Neural cell (in vitro differentiated cells): ENCODE measurements around the gene CTNNA2. TPM values are rescaled to one million over a fixed set of nuclear protein-coding genes. Genes with fewer than 3 reads are reported as not detected.

ENCODE experiments used
- H2AFZ ChIP-seq: fragments of 200-600, 300-800 bp; sonication (generic), shearing (Covaris generic); 2 replicates; pipeline ENCODE4 v1.6.0; 2014; ENCODE audit warnings: low read depth, mild to moderate bottlenecking, antibody characterized with exemption, low read length, moderate library complexity
- H3F3A ChIP-seq: fragments of 200-600 bp; shearing (Covaris generic); 2 replicates; pipeline ENCODE4 v1.6.1; 2016; ENCODE audit warnings: mild to moderate bottlenecking, moderate library complexity, mixed read lengths, antibody characterized with exemption, low read length; ENCODE audit not compliant: insufficient read depth, poor library complexity, severe bottlenecking
- H3K27ac ChIP-seq: fragments of 200-600, 300-800 bp; sonication (generic), shearing (Covaris generic); 2 replicates; pipeline ENCODE4 v1.5.1; 2014; ENCODE audit warnings: mild to moderate bottlenecking, low read length, moderate library complexity
- H3K27me3 ChIP-seq: fragments of 300-800, 200-600 bp; sonication (generic), shearing (Covaris generic); 2 replicates; pipeline ENCODE4 v1.6.0; 2014; ENCODE audit warnings: mild to moderate bottlenecking, low read depth, low read length, moderate library complexity; ENCODE audit not compliant: insufficient read depth
- H3K36me3 ChIP-seq: fragments of 300-800, 200-600 bp; sonication (generic), shearing (Covaris generic); 2 replicates; pipeline ENCODE4 v1.5.1; 2014; ENCODE audit warnings: mild to moderate bottlenecking, antibody characterized with exemption, low read length, moderate library complexity; ENCODE audit not compliant: insufficient read depth
- H3K4me2 ChIP-seq: fragments of 300-800, 200-600 bp; sonication (generic), shearing (Covaris generic); 2 replicates; pipeline ENCODE4 v1.6.0; 2014; ENCODE audit warnings: mild to moderate bottlenecking, low read length
- H3K4me3 ChIP-seq: fragments of 300-800, 200-600 bp; sonication (generic), shearing (Covaris generic); 2 replicates; pipeline ENCODE4 v1.5.1; 2014; ENCODE audit warnings: mild to moderate bottlenecking, low read length, moderate library complexity
- H3K79me2 ChIP-seq: fragments of 200-600 bp; shearing (Covaris generic); replicated peaks from 2 replicates; pipeline ENCODE4 v1.6.0; 2014; ENCODE audit warnings: mild to moderate bottlenecking, low read length, moderate library complexity; ENCODE audit not compliant: insufficient read depth
- H3K9ac ChIP-seq: fragments of 300-800, 200-600 bp; sonication (generic), shearing (Covaris generic); 2 replicates; pipeline ENCODE4 v1.6.1; 2016; ENCODE audit warnings: mild to moderate bottlenecking, low read length, mixed read lengths
- H3K9me2 ChIP-seq: fragments of 200-600 bp; shearing (Covaris generic); 2 replicates; pipeline ENCODE4 v1.6.1; 2016; ENCODE audit warnings: mild to moderate bottlenecking, low read length, mixed read lengths; ENCODE audit not compliant: insufficient read depth
- H3K9me3 ChIP-seq: fragments of 200-600, 300-800 bp; sonication (generic), shearing (Covaris generic); 2 replicates; pipeline ENCODE4 v1.6.1; 2016; ENCODE audit warnings: mild to moderate bottlenecking, mixed run types, low read length, moderate library complexity, mixed read lengths
- H4K20me1 ChIP-seq: fragments of 200-600 bp; shearing (Covaris generic); 2 replicates; pipeline ENCODE4 v1.6.1; 2016; ENCODE audit warnings: mild to moderate bottlenecking, mixed run types; ENCODE audit not compliant: insufficient read depth
- EP300 ChIP-seq: fragments of 450-650 bp; conservative IDR thresholded peaks from 2 replicates; pipeline ENCODE4 v1.6.1; 2014; ENCODE audit warnings: antibody characterized with exemption, mild to moderate bottlenecking, moderate library complexity; ENCODE audit not compliant: poor library complexity, severe bottlenecking
- EZH2 ChIP-seq: fragments of 200-600, 300-800 bp; shearing (Covaris generic), sonication (generic); IDR thresholded peaks from 2 replicates; pipeline ENCODE4 v1.6.1; 2014; ENCODE audit warnings: antibody characterized with exemption, low read length, borderline replicate concordance, mild to moderate bottlenecking; ENCODE audit not compliant: insufficient read depth, poor library complexity, severe bottlenecking
- MXI1 ChIP-seq: fragments of 450-650 bp; conservative IDR thresholded peaks from 2 replicates; pipeline ENCODE4 v1.6.1; 2014; ENCODE audit warnings: antibody characterized with exemption, mild to moderate bottlenecking; ENCODE audit not compliant: poor library complexity, severe bottlenecking
- POLR2AphosphoS5 ChIP-seq: IDR thresholded peaks from 2 replicates; pipeline ENCODE4 v1.6.1; 2012
- RAD21 ChIP-seq: fragments of 450-650 bp; conservative IDR thresholded peaks from 2 replicates; pipeline ENCODE4 v1.6.1; 2014; ENCODE audit warnings: antibody characterized with exemption, mild to moderate bottlenecking, moderate library complexity
- SMC3 ChIP-seq: fragments of 450-650 bp; conservative IDR thresholded peaks from 2 replicates; pipeline ENCODE4 v1.6.1; 2014; ENCODE audit warnings: antibody characterized with exemption, mild to moderate bottlenecking, moderate library complexity; ENCODE audit not compliant: poor library complexity
- TAF1 ChIP-seq: IDR thresholded peaks from 2 replicates; pipeline ENCODE4 v1.6.1; 2012; ENCODE audit warnings: low read depth
- polyA plus RNA-seq: library from polyadenylated mRNA; depleted of rRNA; stranded (reverse); fragments of >200 nt; gene quantifications from 2 replicates; pipeline ENCODE4 v1.2.3, GENCODE V29; 2014
- TF ChIP-seq, protein P1 (sequence below): fragments of 450-650 bp; IDR thresholded peaks from 2 replicates; pipeline ENCODE4 v1.5.1; 2014; ENCODE audit warnings: antibody characterized with exemption, mild to moderate bottlenecking, moderate library complexity; ENCODE audit not compliant: poor library complexity, severe bottlenecking
- TF ChIP-seq, protein P2 (sequence below): IDR thresholded peaks from 2 replicates; pipeline ENCODE4 v1.6.1; 2012; ENCODE audit warnings: borderline replicate concordance

Gene CTNNA2
- polyA plus RNA-seq, 1 donor from 2014 or later = 194 TPM

DNA sequence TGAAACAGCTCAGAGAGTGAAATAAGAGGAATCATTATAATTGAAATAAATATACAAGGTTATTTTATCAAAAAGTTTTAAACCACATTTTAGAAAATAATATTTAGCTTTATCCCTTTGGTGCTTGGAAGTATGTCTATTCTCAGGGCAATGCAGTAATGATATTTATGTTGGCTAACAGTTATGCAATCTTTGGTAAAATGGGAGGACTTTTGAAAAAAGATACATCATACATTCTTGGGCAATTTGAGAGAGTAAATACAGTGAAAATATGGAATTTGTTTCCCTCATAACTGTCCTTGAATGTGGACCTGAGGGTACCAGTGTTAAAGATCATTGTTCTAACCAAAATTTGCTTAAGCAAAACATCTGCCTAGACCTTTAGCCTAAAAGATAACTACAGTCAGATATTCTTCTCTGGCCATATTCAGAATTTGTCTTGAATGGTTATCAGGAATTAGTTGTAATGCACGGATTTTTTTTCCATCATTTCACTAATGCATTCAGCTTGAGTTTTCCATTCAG, 654.5 kb downstream of the CTNNA2 start:
- Histone ChIP-seq H4K20me1 (no peaks in the 10 kb centered on the region), H3F3A (no peaks in the 10 kb centered on the region), H3K9ac (no peak overlapping the region), H3K79me2 (no peaks in the 10 kb centered on the region), H3K27ac (no peak overlapping the region), H3K4me2 (no peak overlapping the region), H2AFZ (no peak overlapping the region), H3K36me3 (no peaks in the 10 kb centered on the region), H3K4me3 (no peak overlapping the region), H3K9me3 (no peaks in the 10 kb centered on the region), H3K9me2 (no peaks in the 10 kb centered on the region), H3K27me3 (no peaks in the 10 kb centered on the region)
- TF ChIP-seq, protein P1, sequence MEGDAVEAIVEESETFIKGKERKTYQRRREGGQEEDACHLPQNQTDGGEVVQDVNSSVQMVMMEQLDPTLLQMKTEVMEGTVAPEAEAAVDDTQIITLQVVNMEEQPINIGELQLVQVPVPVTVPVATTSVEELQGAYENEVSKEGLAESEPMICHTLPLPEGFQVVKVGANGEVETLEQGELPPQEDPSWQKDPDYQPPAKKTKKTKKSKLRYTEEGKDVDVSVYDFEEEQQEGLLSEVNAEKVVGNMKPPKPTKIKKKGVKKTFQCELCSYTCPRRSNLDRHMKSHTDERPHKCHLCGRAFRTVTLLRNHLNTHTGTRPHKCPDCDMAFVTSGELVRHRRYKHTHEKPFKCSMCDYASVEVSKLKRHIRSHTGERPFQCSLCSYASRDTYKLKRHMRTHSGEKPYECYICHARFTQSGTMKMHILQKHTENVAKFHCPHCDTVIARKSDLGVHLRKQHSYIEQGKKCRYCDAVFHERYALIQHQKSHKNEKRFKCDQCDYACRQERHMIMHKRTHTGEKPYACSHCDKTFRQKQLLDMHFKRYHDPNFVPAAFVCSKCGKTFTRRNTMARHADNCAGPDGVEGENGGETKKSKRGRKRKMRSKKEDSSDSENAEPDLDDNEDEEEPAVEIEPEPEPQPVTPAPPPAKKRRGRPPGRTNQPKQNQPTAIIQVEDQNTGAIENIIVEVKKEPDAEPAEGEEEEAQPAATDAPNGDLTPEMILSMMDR = no peak
- TF ChIP-seq EP300 (no peak), TAF1 (no peak), SMC3 (no peak), MXI1 (no peak), POLR2AphosphoS5 (no peak), RAD21 (no peak), EZH2 (no peak)
- TF ChIP-seq, protein P2, sequence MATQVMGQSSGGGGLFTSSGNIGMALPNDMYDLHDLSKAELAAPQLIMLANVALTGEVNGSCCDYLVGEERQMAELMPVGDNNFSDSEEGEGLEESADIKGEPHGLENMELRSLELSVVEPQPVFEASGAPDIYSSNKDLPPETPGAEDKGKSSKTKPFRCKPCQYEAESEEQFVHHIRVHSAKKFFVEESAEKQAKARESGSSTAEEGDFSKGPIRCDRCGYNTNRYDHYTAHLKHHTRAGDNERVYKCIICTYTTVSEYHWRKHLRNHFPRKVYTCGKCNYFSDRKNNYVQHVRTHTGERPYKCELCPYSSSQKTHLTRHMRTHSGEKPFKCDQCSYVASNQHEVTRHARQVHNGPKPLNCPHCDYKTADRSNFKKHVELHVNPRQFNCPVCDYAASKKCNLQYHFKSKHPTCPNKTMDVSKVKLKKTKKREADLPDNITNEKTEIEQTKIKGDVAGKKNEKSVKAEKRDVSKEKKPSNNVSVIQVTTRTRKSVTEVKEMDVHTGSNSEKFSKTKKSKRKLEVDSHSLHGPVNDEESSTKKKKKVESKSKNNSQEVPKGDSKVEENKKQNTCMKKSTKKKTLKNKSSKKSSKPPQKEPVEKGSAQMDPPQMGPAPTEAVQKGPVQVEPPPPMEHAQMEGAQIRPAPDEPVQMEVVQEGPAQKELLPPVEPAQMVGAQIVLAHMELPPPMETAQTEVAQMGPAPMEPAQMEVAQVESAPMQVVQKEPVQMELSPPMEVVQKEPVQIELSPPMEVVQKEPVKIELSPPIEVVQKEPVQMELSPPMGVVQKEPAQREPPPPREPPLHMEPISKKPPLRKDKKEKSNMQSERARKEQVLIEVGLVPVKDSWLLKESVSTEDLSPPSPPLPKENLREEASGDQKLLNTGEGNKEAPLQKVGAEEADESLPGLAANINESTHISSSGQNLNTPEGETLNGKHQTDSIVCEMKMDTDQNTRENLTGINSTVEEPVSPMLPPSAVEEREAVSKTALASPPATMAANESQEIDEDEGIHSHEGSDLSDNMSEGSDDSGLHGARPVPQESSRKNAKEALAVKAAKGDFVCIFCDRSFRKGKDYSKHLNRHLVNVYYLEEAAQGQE = no peak

DNA sequence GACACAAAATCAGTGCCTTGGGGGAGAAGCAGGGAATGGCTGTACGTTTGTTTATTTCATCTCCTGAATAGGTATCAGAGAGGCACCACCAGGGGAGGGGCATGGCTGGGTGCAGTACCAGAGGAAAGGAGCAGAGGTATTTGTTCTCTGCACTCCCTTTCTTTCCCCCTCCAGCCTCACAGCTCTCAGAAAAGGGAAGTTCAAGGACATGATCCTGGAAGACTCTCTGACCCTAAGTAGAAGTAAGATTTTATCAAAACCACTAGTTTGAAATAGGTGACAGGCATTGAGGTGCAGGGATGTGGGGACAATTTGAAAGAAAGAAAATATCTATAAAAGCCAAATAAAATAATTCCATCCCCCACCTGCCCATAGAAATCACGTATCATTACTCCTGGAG, 655.2 kb downstream of the CTNNA2 start:
- no peaks in the 10 kb centered on the region for H4K20me1 ChIP-seq
- TF ChIP-seq, protein P2 = no peak
- TF ChIP-seq POLR2AphosphoS5 (no peak), TAF1 (no peak), RAD21 (no peak), EZH2 (no peak), MXI1 (no peak), EP300 (no peak)
- TF ChIP-seq, protein P1 = no peak
- no peak overlapping the region for H3K27ac ChIP-seq
- H3K4me2 ChIP-seq = no peak overlapping the region
- no peaks in the 10 kb centered on the region for H3K27me3 ChIP-seq
- H3F3A ChIP-seq = no peaks in the 10 kb centered on the region
- H3K9ac ChIP-seq = no peak overlapping the region
- H3K9me2 ChIP-seq = no peaks in the 10 kb centered on the region
- no peak overlapping the region for H3K4me3 ChIP-seq
- H3K9me3 ChIP-seq = no peaks in the 10 kb centered on the region
- no peak overlapping the region for H2AFZ ChIP-seq
- no peaks in the 10 kb centered on the region for H3K36me3 ChIP-seq
- no peaks in the 10 kb centered on the region for H3K79me2 ChIP-seq
